ENCODE data around the gene VPS39.

VPS39 gene

DNA sequence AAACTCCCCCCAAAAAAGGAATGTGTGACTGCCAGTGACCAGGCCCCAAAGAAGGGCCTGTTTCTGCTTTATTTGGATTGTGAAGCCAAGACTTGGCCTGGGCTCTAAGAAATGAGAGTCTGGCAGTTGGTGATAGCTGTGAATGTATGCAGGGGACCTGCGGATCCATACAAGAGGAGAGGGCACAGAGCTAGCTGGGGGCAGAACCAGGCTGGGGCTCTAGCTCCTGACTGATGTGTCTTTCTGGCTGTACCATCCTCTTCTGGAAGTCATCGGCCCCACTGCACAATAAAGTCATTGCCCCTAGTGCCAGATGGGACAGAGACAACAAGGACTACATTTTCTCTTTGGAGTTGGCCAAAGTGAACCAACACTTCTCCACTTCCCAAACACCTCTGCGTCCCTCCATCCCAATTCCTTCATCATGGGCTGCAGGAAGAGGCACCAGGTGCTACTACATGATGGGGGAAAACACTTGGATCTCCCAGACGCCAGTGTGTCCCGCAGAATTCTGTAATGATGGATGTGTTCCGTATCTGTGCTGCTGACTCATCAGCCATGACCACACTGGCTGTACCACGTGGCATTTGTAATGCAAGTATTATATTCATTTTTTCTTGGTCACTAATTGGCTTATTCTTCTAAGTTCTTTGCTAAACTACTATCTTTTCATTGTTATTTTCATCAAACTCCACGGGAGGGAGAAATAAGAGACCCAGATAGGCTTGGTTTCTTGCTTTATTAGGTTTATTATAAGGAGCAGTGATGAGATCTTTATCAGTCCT, 49.9 kb downstream of the VPS39 start:
- DNase-seq (ENCODE audit: low spot score), result no peak

DNA sequence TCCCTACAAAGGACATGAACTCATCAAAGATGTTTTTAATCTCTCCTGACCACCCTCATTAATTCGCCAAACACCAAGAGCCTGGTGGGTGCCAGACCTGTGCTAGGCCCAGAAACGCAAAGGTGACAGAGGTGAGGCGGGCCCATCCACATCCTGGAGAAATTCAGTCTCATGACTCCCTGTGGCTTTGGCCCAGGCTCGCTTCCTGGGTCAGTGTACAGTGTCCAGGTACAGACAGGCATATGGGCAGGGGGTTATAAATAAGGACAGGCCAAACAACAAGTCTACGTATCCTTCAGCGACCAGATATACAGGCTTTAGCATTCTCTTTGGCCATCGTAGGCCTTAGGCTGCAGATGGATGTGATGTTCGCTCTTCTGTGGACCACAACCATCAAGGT, 50.7 kb downstream of the VPS39 start:
- DNase-seq (ENCODE audit: low spot score), result no peak

DNA sequence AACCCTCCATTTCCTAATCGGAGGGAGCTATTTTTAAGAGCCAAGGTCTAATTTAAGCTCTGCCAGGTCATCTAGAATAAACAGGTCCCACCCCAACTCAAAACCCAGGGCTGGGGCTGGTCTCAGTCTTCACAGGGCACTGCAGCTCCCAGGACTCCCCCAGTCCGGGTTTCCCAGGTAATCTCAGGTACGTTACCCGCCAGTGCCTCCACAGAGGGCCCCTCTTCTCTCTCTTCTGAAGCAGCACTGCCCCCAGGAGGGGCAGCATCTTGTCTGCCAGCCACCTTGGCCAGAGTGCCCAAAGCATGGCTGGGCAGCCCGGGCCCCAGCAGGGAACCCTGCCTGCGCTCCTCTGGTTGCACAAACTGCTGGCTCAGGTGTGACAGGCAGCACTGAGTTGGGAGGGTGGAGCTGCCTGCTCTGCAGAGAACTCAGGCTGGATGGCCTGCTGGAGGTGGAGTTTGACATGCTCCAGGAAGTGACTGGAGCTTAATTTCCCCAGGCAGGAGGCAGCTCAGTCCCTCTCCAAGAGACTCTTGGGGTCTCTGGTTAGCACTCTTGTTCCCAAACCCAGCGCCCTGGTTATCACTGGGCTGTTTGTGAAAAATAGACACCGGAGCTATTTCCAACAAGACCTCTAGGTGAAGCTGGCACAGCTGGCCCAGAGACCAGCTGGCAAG, 51.7 kb downstream of the VPS39 start, which contains the start of gene PLA2G4F:
Gene PLA2G4F (minus strand): TSS at position 394 of the 680 bp plus-strand sequence. CDS start 87 bp downstream, at position 307.
- DNase-seq (ENCODE audit: low spot score), result no peak

DNA sequence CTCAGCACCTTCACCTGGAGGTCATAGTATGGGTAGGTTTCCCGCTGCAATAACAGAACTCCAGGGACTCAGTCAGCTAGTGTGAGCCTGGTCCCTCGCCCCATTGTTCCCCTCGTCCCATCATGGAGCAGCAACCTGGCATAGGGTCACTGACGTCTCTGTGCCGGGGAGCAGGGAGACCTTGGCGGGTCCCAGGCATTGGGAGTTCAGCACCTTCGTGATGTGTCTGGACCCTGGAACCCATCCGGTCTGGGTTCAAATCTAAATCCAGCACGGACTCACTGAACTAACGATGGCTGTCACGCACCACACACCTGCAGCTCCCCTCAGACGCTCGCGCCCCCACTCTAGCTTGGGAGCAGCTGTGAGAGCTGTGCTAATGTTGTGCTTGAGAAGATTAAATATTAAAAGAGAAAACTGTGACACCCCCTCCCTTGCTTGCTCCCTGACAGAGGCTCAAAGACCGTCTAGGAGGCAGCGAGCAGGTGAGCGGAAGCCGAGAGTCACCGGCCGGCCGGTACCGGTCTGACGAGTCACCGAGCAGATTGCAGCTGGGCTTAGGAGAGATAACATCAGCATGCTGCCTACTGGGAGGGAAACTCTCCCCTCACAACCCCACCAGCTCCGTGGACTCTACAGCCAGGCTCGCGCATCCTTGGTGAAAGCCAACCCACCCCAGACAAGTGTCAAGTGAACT, 52.4 kb downstream of the VPS39 start:
- no peak for DNase-seq (ENCODE audit: low spot score)

DNA sequence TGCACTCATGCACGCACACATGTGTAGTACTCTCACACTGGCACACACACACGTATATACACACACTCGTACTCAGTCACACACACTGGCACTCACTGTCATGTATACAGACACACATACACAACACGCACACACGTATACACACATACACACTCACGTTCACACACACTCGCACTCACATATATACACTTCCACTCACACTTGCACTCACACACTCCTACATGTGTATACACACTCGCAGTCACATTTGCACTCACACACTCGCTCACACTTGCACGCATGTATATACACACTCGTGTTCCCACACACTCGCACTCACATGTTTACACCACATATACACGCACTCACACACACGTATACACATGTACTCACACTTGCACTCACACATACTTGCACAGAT, 53.1 kb downstream of the VPS39 start:
- no peak for DNase-seq (ENCODE audit: low spot score)

DNA sequence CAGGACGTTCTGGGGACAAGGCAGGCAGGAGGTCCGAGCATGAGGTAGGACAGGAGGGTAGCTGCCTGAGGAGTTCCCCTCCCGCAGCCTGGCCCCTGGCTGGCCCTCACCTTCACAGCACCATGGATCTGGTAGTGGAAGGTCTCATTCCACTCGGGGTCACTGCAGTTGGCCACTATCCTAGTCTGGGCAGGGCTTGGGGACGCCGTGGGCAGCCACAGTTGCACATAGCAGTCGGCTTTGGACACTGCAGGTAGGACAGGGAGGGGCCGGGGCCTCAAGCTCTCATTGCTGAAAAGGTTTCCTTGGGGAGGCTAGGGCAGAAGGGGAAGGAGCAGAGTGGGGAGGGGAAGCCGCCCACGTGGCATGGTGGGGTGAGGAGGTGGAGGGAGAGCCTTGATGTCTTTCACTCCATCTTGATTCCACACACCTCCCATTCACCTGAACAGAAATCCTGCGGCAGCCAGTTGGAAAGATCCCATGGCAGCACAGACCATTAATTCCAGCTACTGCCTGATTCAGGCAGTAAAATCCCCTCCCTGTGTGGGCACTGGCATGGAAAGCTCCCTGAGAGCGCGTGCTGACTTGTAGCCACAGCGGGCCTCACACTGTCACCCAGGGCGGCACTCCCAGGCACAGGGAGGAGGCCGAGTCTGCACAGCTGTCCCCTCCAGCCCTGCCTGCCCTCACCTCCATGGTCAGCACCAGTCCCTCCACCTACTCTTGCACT, 53.7 kb downstream of the VPS39 start:
- no peak for DNase-seq (ENCODE audit: low spot score)

DNA sequence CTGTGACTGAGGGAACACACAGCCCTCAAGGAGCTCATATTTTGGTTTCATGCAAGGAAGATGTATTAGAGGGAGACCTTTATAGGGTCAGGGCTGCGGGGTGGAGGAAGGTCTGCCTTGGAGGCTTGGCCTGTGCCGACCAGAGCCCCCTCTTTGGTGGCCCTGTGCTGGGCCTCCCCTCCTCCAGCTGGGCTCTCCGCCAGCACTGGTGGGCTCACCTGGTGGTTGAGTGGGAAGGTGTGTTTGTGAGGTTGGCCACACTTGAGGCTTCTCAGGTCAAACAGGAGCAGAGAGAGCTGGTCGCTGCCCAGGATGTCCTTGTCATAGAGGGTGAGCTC, 54.3 kb downstream of the VPS39 start:
- no peak for DNase-seq (ENCODE audit: low spot score)

DNA sequence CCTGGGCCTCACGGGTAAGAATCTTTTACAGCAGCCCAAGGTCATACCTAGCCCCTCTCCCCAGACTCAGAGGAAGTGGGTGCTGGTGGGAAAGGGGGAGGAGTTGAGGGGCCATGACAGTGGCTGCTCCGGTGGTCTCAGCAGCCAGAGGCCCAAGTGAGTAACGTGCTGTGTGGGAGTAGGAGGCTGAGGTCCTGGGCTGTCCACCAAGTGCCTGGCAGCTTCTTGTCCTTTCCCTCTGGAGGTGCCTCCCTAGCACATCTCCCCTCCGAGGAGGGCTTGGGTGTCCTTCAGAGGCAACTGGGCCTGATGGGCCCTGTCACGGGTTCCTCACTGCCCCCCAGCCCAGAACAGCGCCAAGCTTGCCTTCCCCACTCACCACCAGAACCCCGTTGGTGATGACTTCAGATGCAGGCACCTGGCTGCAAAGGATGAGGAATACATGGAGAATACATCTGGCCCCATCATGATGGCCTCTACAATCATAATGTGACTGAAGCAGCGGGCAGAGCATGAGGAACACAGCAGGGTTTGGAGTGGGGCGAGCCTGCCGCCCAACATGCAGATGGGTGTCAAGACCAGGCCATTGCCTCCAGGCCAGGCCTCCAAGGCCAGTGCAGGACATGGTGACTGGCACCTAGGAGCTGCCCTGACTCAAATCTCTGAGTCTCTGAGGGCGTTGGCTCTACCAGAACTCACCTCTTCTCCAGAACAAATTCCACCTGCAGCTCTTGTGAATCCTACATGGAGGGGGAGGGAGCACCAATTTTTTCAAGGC, 55.0 kb downstream of the VPS39 start:
- no peak for DNase-seq (ENCODE audit: low spot score)

DNA sequence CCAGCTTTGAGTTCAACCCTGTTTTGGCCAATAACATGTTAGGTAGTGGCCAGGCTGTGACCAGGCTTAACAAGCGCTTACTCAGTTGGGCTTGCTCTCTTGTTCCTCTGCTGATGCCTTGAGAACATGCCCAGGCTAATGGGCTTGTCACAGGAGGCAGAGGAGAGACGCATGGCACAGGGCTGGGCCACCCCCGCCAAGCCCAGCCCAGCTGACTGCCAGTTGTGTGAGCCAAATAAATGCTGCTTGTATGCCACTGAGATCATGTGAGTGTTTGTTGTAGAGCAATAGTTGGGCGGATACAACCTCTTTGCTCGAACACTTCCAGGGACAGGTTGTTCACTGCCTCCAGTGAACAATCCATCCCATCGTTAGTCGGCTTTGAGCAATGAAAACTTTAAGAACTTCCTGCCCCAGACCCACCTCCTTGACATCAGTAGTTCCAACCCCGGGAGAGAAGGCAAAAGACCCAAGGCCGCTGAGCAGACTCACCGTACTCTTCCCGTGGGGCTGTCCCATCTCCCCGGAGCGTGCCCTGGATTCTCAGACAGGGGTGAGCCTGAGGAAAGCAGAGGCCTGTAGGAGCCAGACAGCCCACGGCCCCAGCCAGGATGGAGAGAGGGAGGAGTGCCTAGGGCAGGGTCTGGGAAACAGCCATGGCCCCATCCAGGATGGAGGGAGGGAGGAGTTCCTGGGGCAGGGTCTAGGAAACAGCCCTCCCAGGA, 55.7 kb downstream of the VPS39 start:
- DNase-seq (ENCODE audit: low spot score), result no peak

DNA sequence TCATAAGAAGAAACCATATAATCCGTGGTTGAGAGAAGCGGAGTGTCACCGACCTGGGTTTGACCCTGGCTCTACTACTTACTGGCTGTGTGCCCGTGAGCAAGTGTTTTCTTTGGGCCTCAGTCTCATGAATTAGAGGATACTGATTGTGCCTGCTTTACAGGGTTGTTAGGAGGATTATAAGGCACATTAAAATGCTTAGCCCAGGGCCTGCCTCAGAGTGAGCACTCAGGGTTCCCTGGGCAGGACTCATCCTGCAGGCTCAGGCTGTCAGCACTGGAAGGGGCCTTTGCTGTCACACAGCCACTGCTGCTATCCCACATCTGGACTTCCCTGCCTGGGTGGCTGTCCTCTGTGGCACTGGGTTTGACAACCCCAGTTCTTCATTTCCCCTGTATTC, 56.4 kb downstream of the VPS39 start:
- no peak for DNase-seq (ENCODE audit: low spot score)

DNA sequence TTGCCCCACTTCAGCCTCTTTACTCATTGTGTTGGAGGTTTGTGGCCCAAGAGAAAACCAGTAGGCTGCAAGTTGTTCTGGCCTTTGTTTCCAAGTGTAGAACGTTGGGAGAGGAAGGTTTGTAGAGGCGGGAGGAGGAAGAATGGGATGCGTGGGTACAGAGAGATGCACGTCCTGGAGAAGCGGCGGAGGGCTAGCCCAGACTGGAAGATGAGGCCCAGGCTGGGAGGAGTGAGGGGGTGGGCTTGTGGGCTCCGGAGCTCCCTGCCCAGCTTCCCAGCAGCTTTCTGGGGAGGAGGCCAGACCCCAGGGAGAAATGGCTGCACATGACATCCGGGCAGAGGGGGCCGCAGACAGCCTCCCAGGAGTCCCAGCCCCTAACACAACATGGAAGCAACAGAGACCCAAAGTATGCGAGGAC, 57.0 kb downstream of the VPS39 start:
- DNase-seq (ENCODE audit: low spot score), result no peak

DNA sequence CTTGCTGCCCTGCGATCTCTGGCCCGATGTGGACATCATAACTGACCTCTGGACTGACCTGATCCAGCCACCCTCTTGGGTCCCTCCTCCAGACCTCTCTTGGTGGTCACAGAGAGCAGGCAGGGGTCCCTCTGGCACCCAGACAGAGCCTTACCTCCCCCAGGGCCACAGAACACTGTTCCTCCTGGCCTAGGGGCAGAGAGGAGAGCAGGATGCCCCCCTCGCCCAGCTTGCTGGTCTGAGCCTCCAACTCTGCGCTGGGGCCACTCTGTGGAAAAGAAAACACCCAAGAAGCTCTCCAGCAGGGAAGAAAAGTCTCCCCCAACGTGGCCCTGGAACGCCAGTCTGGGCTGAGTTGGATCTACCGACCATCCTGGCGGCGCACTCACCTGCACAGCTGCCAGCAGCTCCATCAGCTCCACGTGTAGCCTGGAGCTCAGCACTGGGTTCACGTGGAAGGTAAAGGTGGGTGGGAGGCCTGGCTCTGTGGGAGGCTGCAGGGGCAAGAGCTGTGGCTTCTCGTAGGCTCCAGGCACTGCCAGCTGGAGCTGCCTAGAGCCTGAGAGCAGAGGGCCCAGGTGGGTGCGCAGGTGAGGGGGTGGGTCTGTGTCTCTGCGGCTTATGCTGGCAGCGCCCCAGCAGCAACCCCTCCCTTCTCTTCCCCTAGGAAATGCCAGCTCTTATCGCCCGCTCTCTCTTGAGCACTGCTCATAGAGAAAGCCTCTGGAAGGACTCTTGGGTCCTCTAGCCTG, 57.7 kb downstream of the VPS39 start:
- no peak for DNase-seq (ENCODE audit: low spot score)

DNA sequence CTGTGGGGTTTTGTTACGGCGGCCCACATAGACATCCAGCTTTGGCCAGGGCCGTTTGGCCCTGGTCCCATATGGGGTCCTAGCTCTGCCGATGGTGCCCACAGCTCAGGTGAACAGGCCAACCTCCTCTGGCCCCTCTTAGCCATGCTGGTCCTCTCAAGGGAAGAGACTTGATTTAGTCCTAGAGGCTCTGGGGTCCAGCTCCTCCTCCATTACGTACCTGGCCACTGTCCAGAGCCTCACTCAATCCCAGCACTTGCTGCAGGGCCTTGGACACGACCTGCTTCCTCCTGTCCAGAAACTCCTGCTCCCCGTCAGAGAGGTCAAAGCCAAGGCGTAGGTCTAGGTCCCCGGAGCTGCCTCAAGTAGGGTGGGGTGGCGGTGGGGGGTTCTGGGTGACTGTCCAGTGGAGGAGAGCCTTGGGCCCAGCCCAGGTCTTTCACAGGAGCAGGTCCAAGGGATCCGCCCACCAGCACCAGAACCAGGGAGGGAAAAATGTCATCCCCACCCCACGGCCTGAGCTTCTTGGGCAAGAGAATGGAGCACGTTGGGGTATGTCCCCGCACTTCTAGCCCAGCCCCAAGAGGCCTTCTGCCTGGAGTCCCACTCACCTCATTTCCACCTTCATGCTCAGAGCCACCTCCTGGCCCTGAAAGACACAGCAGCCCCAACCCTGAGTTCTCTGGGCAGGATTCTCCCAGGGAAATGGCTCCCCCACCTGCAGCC, 58.4 kb downstream of the VPS39 start:
- DNase-seq (ENCODE audit: low spot score), result peak; percentile 23

DNA sequence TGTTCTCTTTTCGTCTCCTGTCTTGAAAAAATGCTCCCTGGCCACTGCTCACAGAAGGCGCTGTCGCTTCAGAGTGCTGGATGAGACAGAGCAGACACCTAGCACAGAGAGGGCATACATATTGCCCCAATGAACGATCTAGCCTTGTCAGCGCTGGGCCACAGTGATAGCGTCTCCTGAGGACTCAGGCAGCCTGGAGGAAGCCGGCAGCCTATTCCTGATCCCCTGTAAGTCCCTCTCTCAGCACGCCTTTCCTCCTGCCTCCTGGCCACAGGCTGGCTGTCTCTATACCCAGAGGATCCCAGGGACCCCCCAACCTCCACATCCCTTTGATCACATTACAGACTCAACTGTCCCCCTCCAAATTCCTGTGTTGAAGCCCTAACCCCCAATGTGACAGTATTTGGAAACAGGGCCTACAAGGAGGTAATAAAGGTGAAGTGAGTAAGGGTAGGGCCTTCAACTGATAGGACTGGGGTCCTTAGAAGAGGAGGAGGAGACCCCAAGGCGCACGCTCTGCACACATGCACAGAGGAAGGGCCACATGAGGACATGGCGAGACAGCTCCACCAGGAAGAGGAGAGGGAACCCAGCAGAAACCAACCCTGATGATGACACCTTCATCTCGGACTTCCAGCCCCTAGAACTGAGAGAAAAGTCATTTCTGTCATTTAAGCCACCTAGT, 59.2 kb downstream of the VPS39 start:
- DNase-seq (ENCODE audit: low spot score), result no peak

DNA sequence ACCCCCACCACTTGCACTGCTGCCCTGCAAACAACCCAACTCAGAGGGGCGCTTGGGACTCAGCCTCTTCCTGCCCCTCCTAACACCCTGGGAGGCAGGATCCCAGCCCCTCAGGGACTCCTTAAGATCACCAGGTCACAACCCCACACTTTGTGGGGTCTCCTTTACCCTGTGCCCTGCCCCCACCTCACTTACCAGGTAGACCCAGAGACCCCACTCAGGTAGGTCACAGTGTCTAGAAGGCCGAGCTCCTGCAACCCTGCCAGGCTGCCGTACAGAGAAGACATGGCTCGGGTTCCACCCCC, 60.7 kb downstream of the VPS39 start:
- DNase-seq (ENCODE audit: low spot score), result no peak

DNA sequence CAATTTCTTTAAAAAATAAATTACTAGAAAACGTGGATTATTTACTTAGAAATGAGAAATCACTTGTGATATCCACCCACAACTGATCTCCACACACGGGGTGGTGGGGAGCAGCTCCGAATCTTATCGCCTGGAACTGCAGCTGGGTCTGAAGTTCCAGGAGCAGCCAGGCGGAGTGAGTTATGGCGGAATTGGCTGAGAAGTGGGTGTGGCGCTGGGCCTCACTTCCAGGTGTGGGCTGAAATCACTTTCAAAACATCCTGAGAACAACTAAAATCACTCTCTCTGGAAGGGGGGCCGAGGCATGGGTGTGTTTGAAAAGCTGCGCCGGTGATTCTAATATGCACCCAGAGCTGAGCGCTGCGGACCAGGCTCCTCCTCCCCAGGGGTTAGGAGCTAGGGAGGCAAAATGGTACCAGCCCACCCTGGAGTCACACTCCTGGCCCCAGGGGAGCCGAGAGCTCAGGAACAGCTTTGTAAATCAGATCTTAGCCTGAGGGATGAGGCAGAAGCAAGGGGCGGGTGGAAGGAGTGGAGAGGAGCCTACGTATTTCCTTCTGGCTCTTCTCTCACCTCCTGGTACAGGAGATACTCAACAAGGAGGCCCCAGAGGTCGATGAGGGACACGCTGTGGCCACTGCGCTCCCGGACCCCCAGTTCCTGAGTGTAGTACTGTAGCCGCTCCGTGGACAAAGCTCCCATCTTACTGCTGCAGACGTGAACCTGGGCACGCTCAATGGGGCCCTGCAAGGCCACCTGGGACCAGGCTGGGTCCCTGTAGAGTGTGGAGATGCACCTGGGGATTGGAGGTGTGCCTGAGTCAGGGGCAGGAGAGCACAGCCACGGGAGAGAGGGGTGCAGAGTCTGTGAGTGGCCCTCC, 61.3 kb downstream of the VPS39 start:
- DNase-seq (ENCODE audit: low spot score), result no peak

DNA sequence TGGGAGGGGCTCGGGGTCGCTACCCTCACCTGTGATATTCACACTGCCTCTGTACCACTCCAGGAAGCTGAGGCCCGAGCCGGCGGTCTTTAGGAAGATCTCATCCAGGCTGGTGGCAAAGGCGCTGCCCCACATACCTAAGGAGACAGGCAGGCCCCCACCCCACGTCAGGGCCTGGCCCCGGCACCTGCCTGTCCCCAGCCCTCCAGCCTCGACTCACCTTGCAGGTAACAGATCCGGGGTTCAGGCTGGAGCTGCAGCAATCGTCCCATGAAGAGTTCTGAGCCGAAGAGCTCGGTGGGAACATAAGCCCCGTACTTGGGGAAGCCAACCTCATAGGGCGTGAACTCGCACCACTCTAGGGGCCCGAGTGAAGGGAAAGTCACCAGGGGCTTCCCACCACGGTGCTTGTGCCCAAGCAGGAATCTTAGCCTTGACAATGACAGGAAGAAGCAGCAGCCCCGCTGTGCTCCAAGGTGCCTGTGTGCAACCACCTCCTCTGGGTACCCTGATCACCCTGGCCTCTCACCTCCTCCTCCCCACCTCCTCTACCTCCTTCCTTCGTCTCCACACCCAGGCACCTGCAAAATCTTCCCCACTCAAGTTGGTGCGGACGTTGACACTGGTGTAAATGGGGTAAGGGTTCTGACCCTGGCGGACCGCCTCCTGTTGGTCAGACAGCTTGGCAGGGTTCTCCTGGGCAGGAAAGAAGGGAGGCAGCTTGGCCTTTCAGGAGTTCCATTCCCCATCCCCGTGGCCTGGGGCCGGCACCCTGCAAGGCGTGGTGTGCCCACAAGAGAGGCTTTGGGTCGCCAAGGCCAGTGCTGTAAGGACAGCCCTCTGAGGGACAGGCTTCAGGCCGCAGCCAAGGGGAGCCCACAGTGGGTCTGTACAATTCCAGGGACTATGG, 62.3 kb downstream of the VPS39 start:
- no peak for DNase-seq (ENCODE audit: low spot score)
